Measurements from ENCODE around the gene LY6G6D. TPM values are rescaled to one million over a fixed set of nuclear protein-coding genes. Genes with fewer than 3 reads are reported as not detected.

The LY6G6D gene
- total and polyA plus RNA-seq, 2 of the 13 experiments (the other 11 are each of a cell fraction or from before 2014, with no cell fraction given): not detected

DNA sequence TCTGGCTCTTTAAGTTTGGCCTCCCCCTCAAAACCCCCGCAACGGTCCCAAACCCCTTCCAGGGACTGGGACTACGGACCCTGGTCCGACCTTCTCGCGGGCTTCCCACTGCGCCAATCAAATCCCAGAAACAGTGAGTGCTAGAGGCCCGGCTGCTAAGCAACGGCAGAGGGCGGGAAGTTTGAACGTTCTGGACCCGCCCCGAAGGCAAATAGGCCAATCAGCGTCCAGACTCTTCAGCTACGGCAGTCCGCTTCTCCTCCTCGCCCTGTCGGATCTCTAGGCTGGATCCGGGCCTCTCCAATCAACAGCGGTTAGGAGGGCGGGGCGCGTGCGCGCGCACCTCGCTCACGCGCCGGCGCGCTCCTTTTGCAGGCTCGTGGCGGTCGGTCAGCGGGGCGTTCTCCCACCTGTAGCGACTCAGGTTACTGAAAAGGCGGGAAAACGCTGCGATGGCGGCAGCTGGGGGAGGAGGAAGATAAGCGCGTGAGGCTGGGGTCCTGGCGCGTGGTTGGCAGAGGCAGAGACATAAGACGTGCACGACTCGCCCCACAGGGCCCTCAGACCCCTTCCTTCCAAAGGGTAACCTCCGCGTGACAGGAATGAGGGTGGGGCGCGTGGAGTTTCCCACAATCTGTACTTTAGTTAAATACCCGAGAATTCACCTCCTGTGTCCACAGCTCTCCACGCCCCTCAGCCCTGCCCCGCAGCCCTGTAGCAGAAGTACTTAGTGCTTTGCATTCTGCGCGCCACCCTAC, 24.7 kb downstream of the LY6G6D start, which contains the start of gene MSH5 (continued):
- TF ChIP-seq, protein P1, sequence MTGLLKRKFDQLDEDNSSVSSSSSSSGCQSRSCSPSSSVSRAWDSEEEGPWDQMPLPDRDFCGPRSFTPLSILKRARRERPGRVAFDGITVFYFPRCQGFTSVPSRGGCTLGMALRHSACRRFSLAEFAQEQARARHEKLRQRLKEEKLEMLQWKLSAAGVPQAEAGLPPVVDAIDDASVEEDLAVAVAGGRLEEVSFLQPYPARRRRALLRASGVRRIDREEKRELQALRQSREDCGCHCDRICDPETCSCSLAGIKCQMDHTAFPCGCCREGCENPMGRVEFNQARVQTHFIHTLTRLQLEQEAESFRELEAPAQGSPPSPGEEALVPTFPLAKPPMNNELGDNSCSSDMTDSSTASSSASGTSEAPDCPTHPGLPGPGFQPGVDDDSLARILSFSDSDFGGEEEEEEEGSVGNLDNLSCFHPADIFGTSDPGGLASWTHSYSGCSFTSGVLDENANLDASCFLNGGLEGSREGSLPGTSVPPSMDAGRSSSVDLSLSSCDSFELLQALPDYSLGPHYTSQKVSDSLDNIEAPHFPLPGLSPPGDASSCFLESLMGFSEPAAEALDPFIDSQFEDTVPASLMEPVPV (CRISPR knock-in tag; IDR thresholded peaks at IDR 0.05): peak; percentile 100
- TF ChIP-seq LCORL (IDR thresholded peaks at IDR 0.05): no peak
- TF ChIP-seq LCORL (CRISPR knock-in tag; IDR thresholded peaks at IDR 0.05): peak; percentile 96
- TF ChIP-seq, protein P2, sequence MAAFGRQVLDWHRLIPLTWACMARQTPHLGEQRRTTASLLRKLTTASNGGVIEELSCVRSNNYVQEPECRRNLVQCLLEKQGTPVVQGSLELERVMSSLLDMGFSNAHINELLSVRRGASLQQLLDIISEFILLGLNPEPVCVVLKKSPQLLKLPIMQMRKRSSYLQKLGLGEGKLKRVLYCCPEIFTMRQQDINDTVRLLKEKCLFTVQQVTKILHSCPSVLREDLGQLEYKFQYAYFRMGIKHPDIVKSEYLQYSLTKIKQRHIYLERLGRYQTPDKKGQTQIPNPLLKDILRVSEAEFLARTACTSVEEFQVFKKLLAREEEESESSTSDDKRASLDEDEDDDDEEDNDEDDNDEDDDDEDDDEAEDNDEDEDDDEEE (CRISPR knock-in tag; IDR thresholded peaks at IDR 0.05): peak; percentile 87
- peak; percentile 83 for TF ChIP-seq ZNF839 (CRISPR knock-in tag; IDR thresholded peaks at IDR 0.05; ENCODE audit: borderline replicate concordance)
- peak; percentile 91 for TF ChIP-seq ZSCAN25 (CRISPR knock-in tag; IDR thresholded peaks at IDR 0.05)
- TF ChIP-seq, protein P3, sequence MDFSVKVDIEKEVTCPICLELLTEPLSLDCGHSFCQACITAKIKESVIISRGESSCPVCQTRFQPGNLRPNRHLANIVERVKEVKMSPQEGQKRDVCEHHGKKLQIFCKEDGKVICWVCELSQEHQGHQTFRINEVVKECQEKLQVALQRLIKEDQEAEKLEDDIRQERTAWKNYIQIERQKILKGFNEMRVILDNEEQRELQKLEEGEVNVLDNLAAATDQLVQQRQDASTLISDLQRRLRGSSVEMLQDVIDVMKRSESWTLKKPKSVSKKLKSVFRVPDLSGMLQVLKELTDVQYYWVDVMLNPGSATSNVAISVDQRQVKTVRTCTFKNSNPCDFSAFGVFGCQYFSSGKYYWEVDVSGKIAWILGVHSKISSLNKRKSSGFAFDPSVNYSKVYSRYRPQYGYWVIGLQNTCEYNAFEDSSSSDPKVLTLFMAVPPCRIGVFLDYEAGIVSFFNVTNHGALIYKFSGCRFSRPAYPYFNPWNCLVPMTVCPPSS (IDR thresholded peaks at IDR 0.05): no peak
- TF ChIP-seq, protein P4, sequence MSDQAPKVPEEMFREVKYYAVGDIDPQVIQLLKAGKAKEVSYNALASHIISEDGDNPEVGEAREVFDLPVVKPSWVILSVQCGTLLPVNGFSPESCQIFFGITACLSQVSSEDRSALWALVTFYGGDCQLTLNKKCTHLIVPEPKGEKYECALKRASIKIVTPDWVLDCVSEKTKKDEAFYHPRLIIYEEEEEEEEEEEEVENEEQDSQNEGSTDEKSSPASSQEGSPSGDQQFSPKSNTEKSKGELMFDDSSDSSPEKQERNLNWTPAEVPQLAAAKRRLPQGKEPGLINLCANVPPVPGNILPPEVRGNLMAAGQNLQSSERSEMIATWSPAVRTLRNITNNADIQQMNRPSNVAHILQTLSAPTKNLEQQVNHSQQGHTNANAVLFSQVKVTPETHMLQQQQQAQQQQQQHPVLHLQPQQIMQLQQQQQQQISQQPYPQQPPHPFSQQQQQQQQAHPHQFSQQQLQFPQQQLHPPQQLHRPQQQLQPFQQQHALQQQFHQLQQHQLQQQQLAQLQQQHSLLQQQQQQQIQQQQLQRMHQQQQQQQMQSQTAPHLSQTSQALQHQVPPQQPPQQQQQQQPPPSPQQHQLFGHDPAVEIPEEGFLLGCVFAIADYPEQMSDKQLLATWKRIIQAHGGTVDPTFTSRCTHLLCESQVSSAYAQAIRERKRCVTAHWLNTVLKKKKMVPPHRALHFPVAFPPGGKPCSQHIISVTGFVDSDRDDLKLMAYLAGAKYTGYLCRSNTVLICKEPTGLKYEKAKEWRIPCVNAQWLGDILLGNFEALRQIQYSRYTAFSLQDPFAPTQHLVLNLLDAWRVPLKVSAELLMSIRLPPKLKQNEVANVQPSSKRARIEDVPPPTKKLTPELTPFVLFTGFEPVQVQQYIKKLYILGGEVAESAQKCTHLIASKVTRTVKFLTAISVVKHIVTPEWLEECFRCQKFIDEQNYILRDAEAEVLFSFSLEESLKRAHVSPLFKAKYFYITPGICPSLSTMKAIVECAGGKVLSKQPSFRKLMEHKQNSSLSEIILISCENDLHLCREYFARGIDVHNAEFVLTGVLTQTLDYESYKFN (CRISPR knock-in tag; conservative IDR thresholded peaks at IDR 0.05): peak; percentile 95
- no peak for TF ChIP-seq KDM4B (CRISPR knock-in tag; IDR thresholded peaks at IDR 0.05)
- TF ChIP-seq ZNF747 (CRISPR knock-in tag; IDR thresholded peaks at IDR 0.05; ENCODE audit: borderline replicate concordance): peak; percentile 94
- TF ChIP-seq, protein P5, sequence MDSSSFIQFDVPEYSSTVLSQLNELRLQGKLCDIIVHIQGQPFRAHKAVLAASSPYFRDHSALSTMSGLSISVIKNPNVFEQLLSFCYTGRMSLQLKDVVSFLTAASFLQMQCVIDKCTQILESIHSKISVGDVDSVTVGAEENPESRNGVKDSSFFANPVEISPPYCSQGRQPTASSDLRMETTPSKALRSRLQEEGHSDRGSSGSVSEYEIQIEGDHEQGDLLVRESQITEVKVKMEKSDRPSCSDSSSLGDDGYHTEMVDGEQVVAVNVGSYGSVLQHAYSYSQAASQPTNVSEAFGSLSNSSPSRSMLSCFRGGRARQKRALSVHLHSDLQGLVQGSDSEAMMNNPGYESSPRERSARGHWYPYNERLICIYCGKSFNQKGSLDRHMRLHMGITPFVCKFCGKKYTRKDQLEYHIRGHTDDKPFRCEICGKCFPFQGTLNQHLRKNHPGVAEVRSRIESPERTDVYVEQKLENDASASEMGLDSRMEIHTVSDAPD (CRISPR knock-in tag; IDR thresholded peaks at IDR 0.05): peak; percentile 96
- TF ChIP-seq, protein P6, sequence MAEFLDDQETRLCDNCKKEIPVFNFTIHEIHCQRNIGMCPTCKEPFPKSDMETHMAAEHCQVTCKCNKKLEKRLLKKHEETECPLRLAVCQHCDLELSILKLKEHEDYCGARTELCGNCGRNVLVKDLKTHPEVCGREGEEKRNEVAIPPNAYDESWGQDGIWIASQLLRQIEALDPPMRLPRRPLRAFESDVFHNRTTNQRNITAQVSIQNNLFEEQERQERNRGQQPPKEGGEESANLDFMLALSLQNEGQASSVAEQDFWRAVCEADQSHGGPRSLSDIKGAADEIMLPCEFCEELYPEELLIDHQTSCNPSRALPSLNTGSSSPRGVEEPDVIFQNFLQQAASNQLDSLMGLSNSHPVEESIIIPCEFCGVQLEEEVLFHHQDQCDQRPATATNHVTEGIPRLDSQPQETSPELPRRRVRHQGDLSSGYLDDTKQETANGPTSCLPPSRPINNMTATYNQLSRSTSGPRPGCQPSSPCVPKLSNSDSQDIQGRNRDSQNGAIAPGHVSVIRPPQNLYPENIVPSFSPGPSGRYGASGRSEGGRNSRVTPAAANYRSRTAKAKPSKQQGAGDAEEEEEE (CRISPR knock-in tag; IDR thresholded peaks at IDR 0.05; ENCODE audit: borderline replicate concordance): no peak
- TF ChIP-seq ZBTB42 (CRISPR knock-in tag; IDR thresholded peaks at IDR 0.05): peak; percentile 97
- TF ChIP-seq POLR2AphosphoS5 (IDR thresholded peaks at IDR 0.05; ENCODE audit: low read depth, low read length): peak; percentile 74
- TF ChIP-seq, protein P7, sequence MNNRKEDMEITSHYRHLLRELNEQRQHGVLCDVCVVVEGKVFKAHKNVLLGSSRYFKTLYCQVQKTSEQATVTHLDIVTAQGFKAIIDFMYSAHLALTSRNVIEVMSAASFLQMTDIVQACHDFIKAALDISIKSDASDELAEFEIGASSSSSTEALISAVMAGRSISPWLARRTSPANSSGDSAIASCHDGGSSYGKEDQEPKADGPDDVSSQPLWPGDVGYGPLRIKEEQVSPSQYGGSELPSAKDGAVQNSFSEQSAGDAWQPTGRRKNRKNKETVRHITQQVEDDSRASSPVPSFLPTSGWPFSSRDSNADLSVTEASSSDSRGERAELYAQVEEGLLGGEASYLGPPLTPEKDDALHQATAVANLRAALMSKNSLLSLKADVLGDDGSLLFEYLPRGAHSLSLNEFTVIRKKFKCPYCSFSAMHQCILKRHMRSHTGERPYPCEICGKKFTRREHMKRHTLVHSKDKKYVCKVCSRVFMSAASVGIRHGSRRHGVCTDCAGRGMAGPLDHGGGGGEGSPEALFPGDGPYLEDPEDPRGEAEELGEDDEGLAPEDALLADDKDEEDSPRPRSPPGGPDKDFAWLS (CRISPR knock-in tag; IDR thresholded peaks at IDR 0.05; ENCODE audit: borderline replicate concordance): peak; percentile 58; the same call in 1 of the 2 replicates

Data from HepG2 (cell line).